ENCODE measurements around the gene INTS7.

DNA sequence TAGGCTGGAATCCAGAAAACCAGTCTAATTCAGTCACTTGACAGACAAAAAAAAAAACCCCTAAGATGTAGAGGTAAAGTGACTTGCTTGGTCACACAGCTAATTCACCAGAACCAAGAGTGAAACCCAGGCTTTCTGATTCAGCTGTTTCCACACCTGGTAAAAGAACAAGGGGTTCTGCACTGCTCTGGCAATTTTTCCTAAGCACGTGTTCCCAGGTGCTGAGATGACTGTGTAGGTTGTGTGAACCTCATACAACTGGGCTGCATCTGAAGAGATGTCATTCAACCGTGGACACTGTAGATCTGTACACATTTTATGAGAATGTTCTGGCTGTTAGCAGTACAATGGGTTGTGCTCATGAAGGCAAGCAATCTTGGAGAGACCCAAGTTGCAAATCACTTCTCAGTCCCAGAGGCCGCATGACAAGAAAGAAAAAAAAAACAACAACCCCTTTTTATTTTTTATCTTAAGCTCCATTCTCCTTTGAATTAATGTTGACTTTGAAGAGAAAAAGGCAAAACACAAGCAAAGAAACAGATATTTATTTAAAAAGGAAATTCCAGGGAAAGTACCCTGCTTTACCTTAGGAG, 95.4 kb downstream of the INTS7 start:
- TF ChIP-seq EP300 (IDR thresholded peaks at IDR 0.05) (no peak), POLR2A (IDR thresholded peaks at IDR 0.05) (no peak), POLR2AphosphoS5 (IDR thresholded peaks at IDR 0.05) (no peak)
- TF ChIP-seq, protein P1, sequence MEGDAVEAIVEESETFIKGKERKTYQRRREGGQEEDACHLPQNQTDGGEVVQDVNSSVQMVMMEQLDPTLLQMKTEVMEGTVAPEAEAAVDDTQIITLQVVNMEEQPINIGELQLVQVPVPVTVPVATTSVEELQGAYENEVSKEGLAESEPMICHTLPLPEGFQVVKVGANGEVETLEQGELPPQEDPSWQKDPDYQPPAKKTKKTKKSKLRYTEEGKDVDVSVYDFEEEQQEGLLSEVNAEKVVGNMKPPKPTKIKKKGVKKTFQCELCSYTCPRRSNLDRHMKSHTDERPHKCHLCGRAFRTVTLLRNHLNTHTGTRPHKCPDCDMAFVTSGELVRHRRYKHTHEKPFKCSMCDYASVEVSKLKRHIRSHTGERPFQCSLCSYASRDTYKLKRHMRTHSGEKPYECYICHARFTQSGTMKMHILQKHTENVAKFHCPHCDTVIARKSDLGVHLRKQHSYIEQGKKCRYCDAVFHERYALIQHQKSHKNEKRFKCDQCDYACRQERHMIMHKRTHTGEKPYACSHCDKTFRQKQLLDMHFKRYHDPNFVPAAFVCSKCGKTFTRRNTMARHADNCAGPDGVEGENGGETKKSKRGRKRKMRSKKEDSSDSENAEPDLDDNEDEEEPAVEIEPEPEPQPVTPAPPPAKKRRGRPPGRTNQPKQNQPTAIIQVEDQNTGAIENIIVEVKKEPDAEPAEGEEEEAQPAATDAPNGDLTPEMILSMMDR (IDR thresholded peaks at IDR 0.05), result no peak

Measured in suprapubic skin (tissue), 4 donors.